ENCODE results near the gene DOCK11. TPM values are rescaled to one million over a fixed set of nuclear protein-coding genes. Genes with fewer than 3 reads are reported as not detected.
"Not testable (repeated sequence)": the region's sequence is repeated elsewhere in the genome, so short reads cannot be mapped to it uniquely, and the experiment has no call there.

DOCK11 gene
- total RNA-seq, 2 experiments from 2014 or later = 27.0 to 34.7 TPM

DNA sequence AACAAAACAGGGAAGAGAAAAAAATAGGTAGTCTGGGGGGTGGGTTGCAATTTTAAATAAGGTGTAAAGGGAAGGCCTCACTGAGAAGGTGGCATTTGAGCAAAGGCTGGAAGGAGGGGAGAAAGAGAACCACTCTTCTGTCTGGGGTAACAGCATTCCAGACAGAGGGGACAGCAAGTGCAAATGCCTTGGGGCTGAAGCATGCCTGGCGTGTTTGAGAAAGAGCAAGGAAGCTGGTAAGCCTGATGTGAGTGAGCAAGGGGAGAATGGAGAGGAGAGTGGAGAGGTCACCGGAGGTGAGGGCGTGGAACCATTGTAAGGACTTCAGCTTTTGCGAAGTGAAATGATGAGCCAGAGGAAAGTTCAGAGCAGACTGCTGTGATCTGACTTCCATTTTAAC is 19.7 kb upstream of the DOCK11 start:
- DNase-seq (ENCODE audit: low spot score) = no peak
- intact Hi-C loops (cut with micrococcal nuclease; ENCODE audit: unreplicated experiment) = no loop called here
- Histone ChIP-seq H3K4me2 (ENCODE audit: low read length) (no peak overlapping the region), H2AFZ (ENCODE audit: low read length) (no peak overlapping the region), H3K9me2 (ENCODE audit: insufficient read depth, low read length) (no peaks in the 10 kb centered on the region), H3K27ac (ENCODE audit: low read depth, low read length, poor library complexity, severe bottlenecking) (no peak overlapping the region), H3K36me3 (ENCODE audit: insufficient read depth, low read length) (no peaks in the 10 kb centered on the region), H3K4me3 (ENCODE audit: low read depth, low read length, poor library complexity, severe bottlenecking) (no peak overlapping the region), H4K20me1 (ENCODE audit: insufficient read depth, low read length) (no peaks in the 10 kb centered on the region), H3K4me1 (ENCODE audit: insufficient read depth, low read length, poor library complexity, severe bottlenecking) (no peaks in the 10 kb centered on the region), H3K79me2 (ENCODE audit: insufficient read depth, low read depth, low read length) (no peaks in the 10 kb centered on the region), H3K9me3 (ENCODE audit: low read length) (no peaks in the 10 kb centered on the region)
- CTCF ChIA-PET (ENCODE audit: unreplicated experiment) = no interaction called here
- POLR2A ChIA-PET = no interaction called here
- no peak for TF ChIP-seq EZH2phosphoT487 (IDR thresholded peaks at IDR 0.05; ENCODE audit: borderline replicate concordance, low read depth, low read length)
- TF ChIP-seq, protein P1, sequence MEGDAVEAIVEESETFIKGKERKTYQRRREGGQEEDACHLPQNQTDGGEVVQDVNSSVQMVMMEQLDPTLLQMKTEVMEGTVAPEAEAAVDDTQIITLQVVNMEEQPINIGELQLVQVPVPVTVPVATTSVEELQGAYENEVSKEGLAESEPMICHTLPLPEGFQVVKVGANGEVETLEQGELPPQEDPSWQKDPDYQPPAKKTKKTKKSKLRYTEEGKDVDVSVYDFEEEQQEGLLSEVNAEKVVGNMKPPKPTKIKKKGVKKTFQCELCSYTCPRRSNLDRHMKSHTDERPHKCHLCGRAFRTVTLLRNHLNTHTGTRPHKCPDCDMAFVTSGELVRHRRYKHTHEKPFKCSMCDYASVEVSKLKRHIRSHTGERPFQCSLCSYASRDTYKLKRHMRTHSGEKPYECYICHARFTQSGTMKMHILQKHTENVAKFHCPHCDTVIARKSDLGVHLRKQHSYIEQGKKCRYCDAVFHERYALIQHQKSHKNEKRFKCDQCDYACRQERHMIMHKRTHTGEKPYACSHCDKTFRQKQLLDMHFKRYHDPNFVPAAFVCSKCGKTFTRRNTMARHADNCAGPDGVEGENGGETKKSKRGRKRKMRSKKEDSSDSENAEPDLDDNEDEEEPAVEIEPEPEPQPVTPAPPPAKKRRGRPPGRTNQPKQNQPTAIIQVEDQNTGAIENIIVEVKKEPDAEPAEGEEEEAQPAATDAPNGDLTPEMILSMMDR (conservative IDR thresholded peaks at IDR 0.05; ENCODE audit: low read length) = no peak
- no TSS peak for BruUV-seq (replicated peaks)

DNA sequence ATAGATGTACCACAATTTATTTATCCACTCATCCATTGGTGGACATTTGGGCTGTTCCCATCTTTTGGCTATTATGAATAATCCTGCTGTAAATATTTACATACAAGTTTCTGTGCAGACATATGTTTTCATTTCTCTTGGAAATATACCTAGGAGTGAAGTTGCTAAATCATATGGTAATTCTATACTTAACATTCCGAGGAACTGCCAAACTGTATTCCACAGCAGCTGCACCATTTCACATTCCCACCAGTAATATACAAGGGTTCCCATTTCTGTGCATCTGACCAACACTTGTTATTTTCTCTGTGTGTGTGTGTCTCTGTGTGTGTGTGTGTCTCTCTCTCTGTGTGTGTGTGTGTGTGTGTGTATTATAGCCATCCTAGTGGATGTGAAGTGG is 15.4 kb upstream of the DOCK11 start:
- Histone ChIP-seq H3K9me2 (ENCODE audit: insufficient read depth, low read length) (no peaks in the 10 kb centered on the region), H3K79me2 (ENCODE audit: insufficient read depth, low read depth, low read length) (no peaks in the 10 kb centered on the region), H3K4me3 (ENCODE audit: low read depth, low read length, poor library complexity, severe bottlenecking) (no peak overlapping the region), H3K4me2 (ENCODE audit: low read length) (no peak overlapping the region), H3K4me1 (ENCODE audit: insufficient read depth, low read length, poor library complexity, severe bottlenecking) (no peaks in the 10 kb centered on the region), H3K27ac (ENCODE audit: low read depth, low read length, poor library complexity, severe bottlenecking) (no peak overlapping the region), H4K20me1 (ENCODE audit: insufficient read depth, low read length) (no peaks in the 10 kb centered on the region), H3K9me3 (ENCODE audit: low read length) (no peaks in the 10 kb centered on the region), H3K36me3 (ENCODE audit: insufficient read depth, low read length) (no peaks in the 10 kb centered on the region), H2AFZ (ENCODE audit: low read length) (no peak overlapping the region)
- DNase-seq (ENCODE audit: low spot score) = no peak
- no peak for TF ChIP-seq EZH2phosphoT487 (IDR thresholded peaks at IDR 0.05; ENCODE audit: borderline replicate concordance, low read depth, low read length)
- TF ChIP-seq, protein P1 (conservative IDR thresholded peaks at IDR 0.05; ENCODE audit: low read length) = no peak
- no TSS peak for BruUV-seq (replicated peaks)
- intact Hi-C loops (cut with micrococcal nuclease; ENCODE audit: unreplicated experiment) = no loop called here
- POLR2A ChIA-PET = no interaction called here
- CTCF ChIA-PET (ENCODE audit: unreplicated experiment) = interaction anchor here (0.5 kb wide), 1 partner anchor 15 kb away, joined by 3 read pairs; the partner anchor contains the start of gene DOCK11

DNA sequence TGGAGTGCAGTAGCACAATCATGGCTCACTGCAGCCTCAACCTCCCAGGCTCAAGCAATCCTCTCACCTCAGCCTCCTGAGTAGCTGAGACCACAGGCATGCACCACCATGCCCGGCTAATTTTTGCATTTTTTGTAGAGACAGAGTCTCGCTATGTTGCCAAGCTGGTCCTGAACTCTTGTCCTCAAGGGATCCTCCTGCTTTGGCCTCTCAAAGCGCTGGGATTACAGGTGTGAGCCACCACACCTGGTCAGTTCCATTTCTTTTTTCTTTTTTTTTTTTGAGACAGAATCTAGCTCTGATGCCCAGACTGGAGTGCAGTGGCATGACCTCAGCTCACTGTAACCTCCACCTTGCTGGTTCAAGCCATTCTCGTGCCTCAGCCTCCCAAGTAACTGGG is 13.2 kb upstream of the DOCK11 start:
- H3K27ac ChIP-seq (ENCODE audit: low read depth, low read length, poor library complexity, severe bottlenecking); H2AFZ ChIP-seq (ENCODE audit: low read length); POLR2A ChIA-PET; H3K36me3 ChIP-seq (ENCODE audit: insufficient read depth, low read length); H3K9me3 ChIP-seq (ENCODE audit: low read length); H3K9me2 ChIP-seq (ENCODE audit: insufficient read depth, low read length); DNase-seq (ENCODE audit: low spot score); H3K4me2 ChIP-seq (ENCODE audit: low read length); intact Hi-C loops (cut with micrococcal nuclease; ENCODE audit: unreplicated experiment); H3K4me3 ChIP-seq (ENCODE audit: low read depth, low read length, poor library complexity, severe bottlenecking); H4K20me1 ChIP-seq (ENCODE audit: insufficient read depth, low read length); H3K4me1 ChIP-seq (ENCODE audit: insufficient read depth, low read length, poor library complexity, severe bottlenecking); H3K79me2 ChIP-seq (ENCODE audit: insufficient read depth, low read depth, low read length); BruUV-seq (replicated peaks): not testable (repeated sequence)
- CTCF ChIA-PET (ENCODE audit: unreplicated experiment) = interaction anchor here (0.8 kb wide), 1 partner anchor 25 kb away, joined by 3 read pairs; no protein-coding TSS in a partner anchor
